Measurements from ENCODE around the gene SIGLEC10.

DNA sequence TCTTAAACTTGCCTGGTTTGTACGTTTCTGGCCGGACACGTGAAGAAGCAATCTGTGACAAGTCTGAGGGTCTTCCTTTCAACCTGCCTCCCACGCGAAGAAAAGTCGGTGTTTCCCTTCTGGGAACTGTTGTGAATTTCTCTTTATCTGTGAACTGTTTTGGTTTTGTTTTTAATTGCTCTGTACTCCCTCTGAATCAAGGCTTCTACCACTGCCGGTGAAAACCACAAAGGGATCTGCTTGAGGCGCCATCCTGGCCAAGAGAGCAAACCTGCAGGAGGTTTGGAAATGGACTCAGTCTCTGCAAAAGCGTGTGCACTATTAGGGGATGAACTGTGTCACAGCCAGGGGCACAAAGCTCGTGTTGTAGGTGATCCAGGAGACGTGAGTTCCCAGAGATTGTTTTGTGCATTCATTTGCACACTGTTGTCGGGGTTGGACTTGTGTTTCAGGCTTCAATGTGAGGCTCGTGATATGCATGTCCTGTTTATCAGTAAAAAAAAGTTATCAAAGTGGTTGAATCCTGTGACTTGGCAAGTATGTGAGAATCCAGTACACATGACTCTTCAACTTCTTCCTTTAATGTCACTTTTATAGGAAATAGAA lies 31.1 kb upstream of the SIGLEC10 start:
- TF ChIP-seq, protein P1, sequence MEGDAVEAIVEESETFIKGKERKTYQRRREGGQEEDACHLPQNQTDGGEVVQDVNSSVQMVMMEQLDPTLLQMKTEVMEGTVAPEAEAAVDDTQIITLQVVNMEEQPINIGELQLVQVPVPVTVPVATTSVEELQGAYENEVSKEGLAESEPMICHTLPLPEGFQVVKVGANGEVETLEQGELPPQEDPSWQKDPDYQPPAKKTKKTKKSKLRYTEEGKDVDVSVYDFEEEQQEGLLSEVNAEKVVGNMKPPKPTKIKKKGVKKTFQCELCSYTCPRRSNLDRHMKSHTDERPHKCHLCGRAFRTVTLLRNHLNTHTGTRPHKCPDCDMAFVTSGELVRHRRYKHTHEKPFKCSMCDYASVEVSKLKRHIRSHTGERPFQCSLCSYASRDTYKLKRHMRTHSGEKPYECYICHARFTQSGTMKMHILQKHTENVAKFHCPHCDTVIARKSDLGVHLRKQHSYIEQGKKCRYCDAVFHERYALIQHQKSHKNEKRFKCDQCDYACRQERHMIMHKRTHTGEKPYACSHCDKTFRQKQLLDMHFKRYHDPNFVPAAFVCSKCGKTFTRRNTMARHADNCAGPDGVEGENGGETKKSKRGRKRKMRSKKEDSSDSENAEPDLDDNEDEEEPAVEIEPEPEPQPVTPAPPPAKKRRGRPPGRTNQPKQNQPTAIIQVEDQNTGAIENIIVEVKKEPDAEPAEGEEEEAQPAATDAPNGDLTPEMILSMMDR (IDR thresholded peaks at IDR 0.05; ENCODE audit: low read length) = no peak
- no peak for TF ChIP-seq EZH2 (optimal IDR thresholded peaks at IDR 0.05; ENCODE audit: low read depth, low read length)
- no peak for TF ChIP-seq EZH2phosphoT487 (IDR thresholded peaks at IDR 0.05; ENCODE audit: low read length)
